Dermis microvascular lymphatic vessel endothelial cell (primary cell): ENCODE results near the gene KRT84. TPM values are rescaled to one million over a fixed set of nuclear protein-coding genes. Genes with fewer than 3 reads are reported as not detected.
A peak's percentile ranks its signal among the peaks of the same experiment; 100 is the strongest.

Experiments
- DNase-seq, 2 donors: peaks; one replicate each; pipeline versions ENCODE4 v3.0.0 to v3.0.0-alpha.2; 2010; ENCODE audit warnings: low read depth in 2 of 2
- total RNA-seq: library from RNA; depleted of rRNA; stranded (reverse); fragments of >200 nt; gene quantifications from 2 replicates; pipeline ENCODE4 v1.2.1, GENCODE V29; 2014

Gene KRT84, protein sequence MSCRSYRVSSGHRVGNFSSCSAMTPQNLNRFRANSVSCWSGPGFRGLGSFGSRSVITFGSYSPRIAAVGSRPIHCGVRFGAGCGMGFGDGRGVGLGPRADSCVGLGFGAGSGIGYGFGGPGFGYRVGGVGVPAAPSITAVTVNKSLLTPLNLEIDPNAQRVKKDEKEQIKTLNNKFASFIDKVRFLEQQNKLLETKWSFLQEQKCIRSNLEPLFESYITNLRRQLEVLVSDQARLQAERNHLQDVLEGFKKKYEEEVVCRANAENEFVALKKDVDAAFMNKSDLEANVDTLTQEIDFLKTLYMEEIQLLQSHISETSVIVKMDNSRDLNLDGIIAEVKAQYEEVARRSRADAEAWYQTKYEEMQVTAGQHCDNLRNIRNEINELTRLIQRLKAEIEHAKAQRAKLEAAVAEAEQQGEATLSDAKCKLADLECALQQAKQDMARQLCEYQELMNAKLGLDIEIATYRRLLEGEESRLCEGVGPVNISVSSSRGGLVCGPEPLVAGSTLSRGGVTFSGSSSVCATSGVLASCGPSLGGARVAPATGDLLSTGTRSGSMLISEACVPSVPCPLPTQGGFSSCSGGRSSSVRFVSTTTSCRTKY
- not detected in 2 replicates for total RNA-seq

DNA sequence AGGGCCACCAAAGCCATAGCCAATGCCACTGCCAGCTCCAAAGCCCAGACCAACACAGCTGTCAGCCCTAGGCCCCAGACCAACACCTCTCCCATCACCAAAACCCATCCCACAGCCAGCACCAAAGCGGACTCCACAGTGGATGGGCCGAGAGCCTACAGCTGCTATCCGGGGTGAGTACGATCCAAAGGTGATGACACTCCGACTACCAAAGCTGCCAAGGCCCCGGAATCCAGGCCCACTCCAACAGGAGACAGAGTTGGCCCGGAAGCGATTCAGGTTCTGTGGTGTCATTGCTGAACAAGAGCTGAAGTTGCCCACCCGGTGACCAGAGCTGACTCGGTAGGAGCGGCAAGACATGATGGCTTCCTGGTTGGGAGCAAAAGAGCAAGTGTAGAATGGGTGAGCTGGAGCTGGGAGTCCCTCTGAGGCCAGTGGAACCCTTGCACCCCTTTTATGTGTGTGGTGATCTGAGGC is at the start of gene KRT84:
TSS of gene KRT84 (minus strand) at position 427 of the 477 bp plus-strand sequence. CDS start at position 360, 67 bp downstream.
- DNase-seq = no peak

DNA sequence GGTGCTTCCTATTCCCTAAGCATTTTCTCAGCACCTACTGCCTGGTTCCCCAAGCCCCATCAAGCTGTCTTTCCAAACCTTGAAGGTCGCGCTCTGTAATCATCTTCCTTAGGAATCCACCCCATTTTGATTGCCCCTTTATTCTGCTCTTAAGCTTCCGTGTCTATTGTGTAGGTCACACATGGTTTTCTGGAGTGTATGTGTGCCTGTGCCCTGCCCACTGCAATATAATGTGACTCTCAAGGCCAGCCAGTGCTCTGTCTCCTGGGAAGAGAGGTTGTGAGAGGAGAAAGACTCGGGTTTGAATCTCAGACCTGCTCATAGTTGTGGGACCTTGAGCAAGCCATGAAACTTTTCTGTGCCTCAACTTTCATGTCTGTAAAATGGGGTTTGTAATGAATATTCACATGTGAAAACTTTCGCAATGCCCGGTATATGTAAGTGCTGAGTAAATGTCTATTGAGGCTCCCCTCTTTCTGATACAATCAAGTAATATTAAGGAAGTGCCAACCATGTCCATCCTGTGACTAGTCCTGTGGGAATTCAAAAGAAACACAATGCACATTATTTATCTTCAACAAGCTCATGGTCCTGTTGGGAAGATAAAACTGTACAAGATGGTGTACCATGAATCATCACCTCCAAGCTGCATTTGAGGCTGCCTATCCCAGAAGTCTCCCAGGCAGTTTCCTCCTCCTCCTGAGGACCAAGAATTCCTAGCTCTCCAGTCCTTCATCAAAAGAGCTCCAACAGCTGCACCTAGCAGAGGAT is 49.5 kb upstream of the KRT84 start:
- peak in 1 of 2 donors; percentile 40 for DNase-seq

DNA sequence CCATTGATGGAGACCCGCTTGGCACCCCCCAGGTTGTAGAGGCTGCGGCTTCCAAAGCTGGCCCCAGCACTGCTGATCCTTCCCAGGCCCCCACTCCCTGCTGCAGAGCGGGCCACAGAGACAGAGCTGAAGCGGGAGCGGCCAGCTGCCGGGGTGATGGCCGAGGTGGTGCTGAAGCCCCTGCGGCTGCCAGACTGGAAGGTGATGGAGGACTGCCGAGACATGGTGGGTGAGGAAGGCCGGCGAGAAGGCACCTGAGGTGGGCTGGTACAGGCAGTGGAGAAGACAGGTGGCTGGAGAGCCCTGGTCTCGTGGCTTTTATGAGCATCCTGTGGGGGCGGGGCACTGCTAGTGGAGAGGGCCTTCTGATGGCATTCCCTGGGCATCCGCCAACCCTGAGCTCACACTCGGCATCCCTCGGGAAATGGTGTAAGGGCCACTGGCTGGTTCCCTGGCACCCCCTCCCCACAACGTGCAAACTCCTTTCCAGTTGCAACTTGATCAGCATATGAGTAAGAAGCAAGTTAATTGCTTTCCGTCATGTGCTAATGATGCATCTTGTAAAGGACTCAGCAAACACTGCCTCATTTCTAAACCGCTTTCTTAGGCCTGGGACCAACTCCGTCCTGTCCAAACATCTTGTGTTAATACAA is 48.8 kb upstream of the KRT84 start, which contains the start of gene KRT75:
TSS of gene KRT75 (minus strand) at position 291 of the 653 bp plus-strand sequence. CDS start at position 224, 67 bp downstream.
- DNase-seq = no peak

DNA sequence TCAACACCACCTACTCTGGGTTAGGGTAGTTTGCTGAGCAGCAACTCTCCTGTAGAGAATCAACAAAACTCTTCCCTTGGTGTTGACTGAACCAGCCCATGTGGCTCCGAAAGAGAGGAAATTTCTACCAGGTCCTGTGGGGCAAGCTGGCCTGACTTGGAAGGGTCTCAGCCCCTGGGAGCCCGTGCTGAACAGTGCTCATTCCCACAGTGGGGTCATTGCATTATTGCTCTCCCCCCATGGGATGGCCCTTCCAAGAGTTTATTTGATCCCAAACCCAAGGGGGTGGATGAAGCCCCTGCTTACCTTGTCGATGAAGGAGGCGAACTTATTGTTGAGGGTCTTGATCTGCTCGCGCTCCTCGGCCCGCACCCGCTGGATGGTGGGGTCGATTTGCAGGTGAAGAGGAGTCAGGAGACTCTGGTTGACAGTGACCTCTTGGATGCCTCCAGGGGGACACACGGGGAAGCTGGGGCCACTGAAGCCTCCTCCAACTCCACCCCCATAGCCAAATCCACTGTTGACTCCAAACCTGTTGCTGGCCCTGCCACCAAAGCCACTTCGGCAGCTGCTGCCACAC is 48.1 kb upstream of the KRT84 start:
- no peak for DNase-seq

DNA sequence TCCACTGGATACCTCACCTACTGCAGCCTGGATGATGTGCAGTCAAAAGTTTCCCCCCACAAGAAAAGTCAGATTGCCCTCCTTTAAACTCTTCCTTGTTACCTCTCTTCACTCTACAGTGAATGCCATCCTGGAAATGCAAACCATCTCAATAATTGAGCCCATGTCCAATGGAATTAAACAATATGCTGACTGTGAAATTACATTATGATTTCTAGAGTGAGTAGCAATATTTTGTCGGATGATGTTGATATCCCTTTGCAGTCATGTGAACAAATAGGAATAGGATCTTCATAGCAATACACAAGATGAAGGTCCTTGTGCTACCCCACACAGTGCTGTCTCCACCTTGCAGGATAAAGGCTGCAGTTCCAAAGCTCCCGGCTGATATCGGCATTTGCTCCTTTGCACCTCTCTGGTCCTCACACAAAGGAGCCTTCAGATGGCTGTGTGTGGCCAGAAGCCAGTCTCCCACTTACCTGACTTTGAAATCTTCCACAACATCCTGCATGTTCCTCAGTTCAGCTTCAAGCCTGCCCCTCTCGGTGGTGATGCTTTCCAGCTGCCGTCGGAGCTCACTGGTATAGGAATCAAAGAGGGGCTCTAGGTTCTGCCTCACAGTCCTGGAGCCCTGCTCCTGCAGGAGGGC is 47.2 kb upstream of the KRT84 start:
- no peak for DNase-seq

DNA sequence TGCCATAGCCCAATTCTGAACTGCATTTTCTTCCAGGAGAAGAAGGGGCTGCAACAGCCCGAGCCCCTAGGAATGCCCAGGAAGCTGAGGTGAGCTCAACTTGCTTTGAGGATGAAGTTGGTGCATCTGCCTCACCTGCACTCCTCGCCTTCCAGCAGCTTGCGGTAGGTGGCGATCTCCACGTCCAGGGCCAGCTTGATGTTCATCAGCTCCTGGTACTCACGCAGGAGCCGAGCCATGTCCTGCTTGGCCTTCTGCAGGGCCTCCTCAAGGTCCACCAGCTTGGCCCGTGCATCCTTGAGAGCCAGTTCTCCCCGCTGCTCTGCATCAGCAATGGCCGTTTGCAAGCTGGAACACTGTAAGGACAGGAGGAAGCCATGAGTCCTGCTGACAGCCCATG is 42.7 kb upstream of the KRT84 start:
- no peak for DNase-seq

DNA sequence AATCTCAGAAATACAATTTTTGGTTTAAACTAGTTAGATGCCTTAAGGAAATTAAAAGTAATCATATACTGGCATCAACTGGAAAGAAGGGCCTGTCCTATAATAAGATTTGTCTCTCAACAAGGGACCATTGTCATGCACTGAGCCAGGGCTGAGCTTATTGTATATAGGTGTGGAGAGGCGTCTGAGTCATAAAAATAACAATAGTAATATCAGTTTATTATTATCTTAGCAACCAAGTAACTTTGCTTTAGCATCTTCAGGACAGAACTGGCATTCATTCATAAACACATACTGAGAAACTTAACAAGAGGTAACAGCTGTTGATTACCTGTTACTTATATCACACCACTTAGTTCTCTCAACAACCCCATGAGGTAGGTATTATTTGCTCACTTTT is 41.6 kb upstream of the KRT84 start:
- peak in 1 of 2 donors; percentile 32 for DNase-seq

DNA sequence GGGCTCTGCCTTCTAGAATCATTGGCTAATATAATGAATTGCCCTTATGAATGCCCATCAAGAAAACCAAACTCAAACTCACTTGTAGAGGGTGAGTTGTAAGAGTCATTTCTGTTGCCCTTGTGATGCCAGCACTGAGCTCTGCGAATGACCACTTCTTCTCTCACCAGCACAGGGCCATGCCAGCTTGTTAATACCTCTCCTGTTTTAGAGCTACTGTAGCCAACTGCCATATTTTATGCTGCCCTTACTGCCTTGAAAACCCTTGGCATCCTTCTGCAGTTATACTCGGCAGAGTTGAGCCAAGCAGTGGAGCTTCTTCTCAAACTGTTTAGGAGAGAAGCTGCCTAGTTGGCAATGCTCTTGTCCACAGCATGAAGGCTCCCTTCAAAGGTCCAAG is 40.6 kb upstream of the KRT84 start:
- DNase-seq = no peak

DNA sequence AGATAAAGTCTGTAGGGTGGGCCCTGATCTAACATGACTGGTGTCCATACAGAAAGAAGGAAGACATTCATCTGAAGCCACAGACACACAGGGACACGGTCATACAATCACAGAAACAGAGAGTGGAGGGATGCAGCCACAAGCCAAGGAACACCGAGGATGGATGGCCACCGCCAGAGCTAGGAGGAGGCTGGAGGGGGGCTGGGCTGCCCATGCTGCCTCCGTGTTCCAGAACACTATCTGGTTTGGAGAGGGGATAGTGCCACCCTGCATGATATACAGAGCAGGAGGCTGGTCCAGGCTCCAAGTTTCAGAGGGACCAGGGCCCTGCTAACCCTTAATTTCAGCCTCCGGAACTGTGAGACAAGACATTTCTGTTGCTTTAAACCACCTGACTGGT is 40.0 kb upstream of the KRT84 start:
- no peak for DNase-seq

DNA sequence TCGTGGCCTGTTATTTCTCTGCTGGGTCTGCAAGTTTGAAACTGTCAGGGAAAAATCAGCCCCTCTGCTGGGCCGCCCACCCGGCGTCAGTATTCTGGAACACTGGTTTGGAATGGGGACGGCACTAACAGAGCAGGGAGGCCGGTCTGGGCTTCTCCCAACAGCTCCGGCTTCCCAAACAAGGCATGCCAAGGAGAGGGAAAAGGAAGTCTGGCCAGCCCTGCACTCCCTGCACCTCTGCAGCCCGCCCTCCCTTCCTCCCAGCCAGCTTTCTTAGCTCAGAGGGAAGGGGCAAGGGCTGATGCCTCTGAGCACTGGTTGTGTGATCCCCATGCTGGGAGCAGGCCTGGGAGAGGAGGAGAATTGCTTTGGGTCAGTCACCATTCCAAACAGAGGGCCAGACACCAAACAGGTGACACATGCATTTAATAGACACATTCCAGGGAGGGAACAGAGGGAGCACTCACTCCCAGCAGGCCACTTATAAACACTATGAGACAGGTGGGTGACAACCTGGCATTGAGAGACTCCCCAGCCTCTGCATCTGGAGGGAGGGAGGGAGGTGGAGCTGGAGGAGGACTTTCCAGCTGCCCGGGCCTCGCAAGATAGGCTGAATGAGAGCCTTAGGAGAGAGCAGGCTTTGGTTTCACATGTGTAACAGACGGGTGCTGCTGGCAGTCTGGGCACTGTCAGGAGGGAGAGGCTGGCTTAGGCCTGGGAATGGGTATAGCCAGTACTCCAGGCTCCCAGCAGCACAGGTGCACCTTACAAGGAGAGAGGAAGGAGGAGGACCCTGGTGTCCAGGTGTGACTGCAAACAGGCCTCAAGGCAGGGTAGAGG is 38.4 kb upstream of the KRT84 start:
- no peak for DNase-seq

DNA sequence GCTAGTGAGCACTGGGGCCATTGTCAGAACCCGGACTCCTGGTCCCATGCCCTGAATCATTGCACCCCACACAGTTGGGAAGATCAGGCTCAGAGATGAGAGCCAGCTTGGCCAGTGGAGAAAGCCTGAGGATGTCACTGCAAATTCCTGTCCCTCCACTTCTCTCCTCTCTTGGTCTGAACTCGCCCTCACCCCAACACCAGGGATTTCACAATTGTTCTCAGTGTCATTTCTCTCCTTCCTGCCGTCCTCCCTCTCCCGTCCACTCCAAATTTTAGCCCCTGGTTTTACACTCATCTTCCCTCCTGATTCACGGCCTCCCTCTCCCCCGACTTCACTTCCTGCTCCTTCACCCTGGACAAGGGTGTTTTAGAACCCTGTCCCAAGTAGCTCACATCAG is 37.6 kb upstream of the KRT84 start:
- no peak for DNase-seq

DNA sequence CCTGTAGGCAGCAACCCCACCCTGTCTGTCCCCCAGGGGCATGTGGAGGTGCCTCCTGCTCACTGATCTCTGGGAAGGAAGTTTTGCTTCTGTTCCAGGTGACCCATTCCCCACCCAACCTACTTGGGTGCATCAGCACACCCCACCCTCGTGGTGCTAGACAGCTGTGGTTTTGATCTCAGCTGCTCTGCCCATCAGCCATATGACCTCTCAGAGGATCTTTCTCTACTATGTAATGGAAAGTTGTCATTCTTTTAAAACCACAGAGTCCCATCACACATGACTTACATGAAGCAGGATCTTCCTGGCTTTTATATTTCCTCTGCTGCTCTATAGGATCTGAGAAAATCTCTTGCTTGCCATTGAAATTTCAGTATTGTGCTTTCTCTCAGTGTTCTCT is 34.2 kb upstream of the KRT84 start:
- no peak for DNase-seq

DNA sequence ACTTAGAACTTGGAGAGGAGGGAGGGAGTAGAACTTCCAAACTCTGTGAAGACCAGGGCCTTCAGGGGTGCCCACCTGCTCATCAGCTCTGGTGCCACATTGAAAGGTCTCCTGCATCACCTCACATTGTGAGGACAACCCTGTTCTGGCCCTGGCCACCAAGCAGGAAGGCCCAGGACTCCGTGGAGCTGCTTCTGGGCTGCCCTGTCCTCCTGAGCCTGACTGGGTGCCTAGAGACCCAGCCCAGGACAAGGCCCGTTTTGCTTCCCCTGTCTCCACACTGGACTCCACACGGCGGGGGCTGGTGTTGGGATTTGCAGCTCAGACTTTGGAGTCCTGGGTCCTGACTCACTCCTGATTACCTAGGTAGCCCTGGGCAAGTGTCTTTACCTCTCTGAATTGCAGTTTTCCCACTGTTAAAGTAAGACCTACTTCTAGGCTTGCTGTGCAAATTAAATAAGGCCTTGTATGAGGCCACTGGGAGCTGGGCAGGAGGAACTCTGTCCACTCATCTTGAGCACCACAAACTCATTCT is 33.2 kb upstream of the KRT84 start:
- DNase-seq = no peak

DNA sequence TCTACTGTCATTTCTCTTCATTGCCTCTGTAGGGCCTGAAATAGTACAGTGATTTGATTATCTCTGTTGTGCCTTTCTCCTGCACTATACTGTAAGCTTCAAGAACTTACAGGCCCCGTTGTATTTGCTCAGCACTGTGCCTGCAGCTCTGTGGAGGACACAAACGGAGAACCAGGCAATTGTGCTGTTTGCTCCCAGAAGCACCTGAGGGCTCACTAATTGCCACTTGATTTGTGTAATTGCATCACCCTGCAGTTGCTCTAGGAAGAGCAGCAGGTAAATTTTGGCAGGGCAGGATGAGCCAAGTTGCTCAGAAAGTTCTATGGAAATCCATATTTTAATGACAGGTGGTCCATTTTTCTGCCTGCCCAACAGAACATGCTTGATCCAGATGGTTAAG is 32.3 kb upstream of the KRT84 start:
- DNase-seq = no peak

DNA sequence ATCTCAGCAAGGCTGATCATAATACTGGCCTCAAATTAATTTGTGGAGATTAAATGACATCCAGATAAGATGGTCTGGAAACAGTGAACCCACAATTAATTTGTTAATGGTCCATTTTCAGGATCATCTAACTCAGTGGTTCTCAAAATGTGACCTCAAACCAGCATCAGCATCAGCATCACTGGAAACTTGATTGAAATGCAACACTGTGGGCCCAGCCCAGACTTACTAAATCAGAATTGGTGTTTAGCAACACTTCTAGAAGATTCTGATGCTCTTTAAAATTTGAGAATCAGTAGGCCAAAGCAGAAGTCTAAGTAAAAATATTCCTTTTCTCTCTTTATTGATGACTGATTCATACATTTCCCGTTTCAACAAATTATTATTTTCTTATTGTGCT is 31.3 kb upstream of the KRT84 start:
- DNase-seq = no peak

DNA sequence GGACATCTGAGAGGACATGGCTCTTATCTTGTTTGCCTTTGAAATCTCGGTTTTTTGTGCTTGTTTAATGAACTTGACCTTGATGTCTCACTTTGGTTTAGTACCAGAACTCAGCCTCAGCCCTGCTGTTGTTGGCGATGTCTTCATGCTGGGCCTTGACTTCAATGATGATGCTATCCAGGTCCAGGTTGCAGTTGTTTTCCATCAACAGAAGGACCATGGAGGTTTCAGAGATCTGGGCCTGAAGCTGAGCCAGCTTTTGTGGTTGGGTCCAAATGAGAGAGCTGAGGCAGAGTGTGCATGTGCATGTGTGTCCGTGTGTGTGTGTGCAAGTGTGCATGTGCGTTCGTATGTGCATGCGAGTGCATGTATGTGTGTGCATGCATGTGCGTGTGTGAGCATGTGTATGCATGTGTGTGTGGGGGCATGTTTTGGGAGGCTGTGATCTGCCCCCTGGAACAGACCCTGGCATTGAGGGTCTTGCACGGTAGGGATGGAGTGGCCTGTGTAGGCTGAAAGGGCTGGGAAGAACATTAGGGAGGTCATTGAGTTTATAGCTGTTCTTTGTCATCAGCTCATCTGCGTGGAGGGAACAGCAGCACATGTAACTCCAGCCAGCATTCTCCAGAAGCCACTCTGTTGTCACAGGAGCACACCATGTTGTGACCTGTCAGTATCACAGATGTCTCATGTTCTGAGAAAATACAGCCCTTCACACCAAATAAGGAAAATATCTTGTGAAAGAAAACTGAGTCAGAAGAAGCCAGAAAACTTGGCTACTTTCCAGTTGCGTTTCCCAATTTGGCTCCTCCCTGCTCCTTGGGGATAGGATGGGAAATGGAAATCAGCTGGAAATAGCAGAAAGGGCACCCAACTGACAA is 30.7 kb upstream of the KRT84 start:
- DNase-seq = peak in 1 of 2 donors; percentile 5

DNA sequence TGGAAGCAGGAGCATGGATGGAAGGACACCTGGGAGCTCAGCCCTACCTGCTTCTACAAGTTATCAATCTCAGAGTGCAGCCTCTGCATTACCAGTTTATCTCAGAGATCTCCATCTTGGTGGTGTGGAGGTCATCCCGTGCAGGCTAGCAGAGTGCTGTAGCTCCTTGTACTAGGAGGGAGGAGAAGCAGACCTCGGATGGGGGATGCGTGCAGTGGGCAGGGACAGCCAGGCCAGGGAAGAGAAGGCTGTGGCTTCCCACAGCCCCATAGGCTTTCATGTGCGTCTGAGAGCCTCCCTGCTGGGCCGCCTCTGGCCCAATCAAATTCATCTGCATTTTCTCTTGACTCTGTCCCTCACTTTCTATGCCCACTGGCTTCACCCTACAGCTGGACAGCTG is 29.5 kb upstream of the KRT84 start:
- no peak for DNase-seq

DNA sequence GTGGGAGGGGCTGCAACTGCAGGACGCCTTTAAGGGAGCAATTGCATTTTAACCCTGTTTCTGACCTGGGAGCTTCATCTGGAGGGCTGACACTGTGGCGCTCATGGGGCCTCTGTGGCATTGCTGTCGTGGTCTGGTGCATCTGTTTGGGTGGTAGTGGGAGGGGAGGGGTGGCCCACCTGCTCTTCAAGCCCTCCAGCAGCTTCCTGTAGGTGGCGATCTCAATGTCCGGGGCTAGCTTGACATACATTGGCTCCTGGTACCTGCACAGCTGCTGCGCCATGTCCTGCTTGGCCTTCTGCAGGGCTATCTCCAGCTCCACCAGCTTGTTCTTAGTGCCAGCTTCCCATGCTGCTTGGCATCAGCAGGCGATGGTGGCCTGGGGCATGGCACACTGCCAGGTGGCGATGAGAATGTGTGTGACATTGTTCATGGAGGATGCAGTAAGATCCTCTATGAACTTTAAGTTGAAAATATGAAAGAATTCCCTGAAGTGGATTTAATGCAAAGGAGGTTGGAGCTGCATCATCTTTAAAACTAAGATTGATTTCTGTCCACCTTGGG is 28.4 kb upstream of the KRT84 start:
- no peak for DNase-seq
